Thyroid gland (tissue), 4 donors: ENCODE results near the gene ASIC4. TPM values are rescaled to one million over a fixed set of nuclear protein-coding genes. Genes with fewer than 3 reads are reported as not detected.

Experiments used
- DNase-seq, 2 donors: peaks; one replicate each; pipeline ENCODE4 v3.0.0-alpha.2; 2019
- H3K27ac ChIP-seq, 3 donors: fragments of 200-600 bp; sonication (generic); 1 replicate in 2 of 3; 2 replicates in 1 of 3; pipeline ENCODE4 v1.5.1; 2016 to 2019; ENCODE audit warnings: mild to moderate bottlenecking in 1 of 3, moderate library complexity in 1 of 3
- H3K27me3 ChIP-seq: fragments of 200-600 bp; sonication (generic); one replicate; pipeline ENCODE4 v1.5.1; 2019
- H3K36me3 ChIP-seq, 2 donors: fragments of 200-600 bp; sonication (generic); one replicate each; pipeline ENCODE4 v1.5.1; 2016 to 2019
- H3K4me1 ChIP-seq, 2 donors: fragments of 200-600 bp; sonication (generic); one replicate each; pipeline ENCODE4 v1.5.1; 2017 to 2019
- H3K4me3 ChIP-seq, 3 donors: fragments of 200-600 bp; sonication (generic); replicated peaks in 1 of 3; 1 replicate in 2 of 3; 2 replicates in 1 of 3; pipeline ENCODE4 v1.5.1; 2016; ENCODE audit warnings: mild to moderate bottlenecking in 1 of 3
- H3K9me3 ChIP-seq: fragments of 200-600 bp; sonication (generic); one replicate; pipeline ENCODE4 v1.5.1; 2017
- CTCF ChIP-seq, 6 experiments: fragments of 200-600 bp in 3 of 6; fragments of 450-650 bp in 3 of 6; sonication (generic) in 3 of 6; IDR thresholded peaks; one replicate each; pipeline ENCODE4 v1.5.1; 2016 to 2019; ENCODE audit warnings: antibody characterized with exemption in 6 of 6, mild to moderate bottlenecking in 2 of 6, inconsistent platforms in 1 of 6, moderate library complexity in 1 of 6
- POLR2A ChIP-seq, 2 donors: fragments of 450-650 bp; IDR thresholded peaks; one replicate each; pipeline ENCODE4 v1.6.1; 2017; ENCODE audit warnings: antibody characterized with exemption in 2 of 2, mild to moderate bottlenecking in 2 of 2, moderate library complexity in 1 of 2
- WGBS, 2 donors: methylation state at CpG; one replicate each; pipeline ENCODE4 v1.1.5; 2017; 5-methylcytosine and 5-hydroxymethylcytosine counted together
- intact Hi-C: fragments of 100-400 bp; cut with DNase I; formaldehyde crosslinking; loops from one replicate; pipeline ENCODE4 v1.15.1; 2023
- total RNA-seq, 4 donors: library from RNA; depleted of rRNA; stranded (reverse); fragments of >200 nt; gene quantifications; one replicate each; pipeline ENCODE4 v1.2.3, GENCODE V29; 2016

Gene ASIC4
- total RNA-seq, 4 donors from 2014 or later, result not detected

GRCh38 chr2:219468410-219469185 lies 45.7 kb upstream of the ASIC4 start:
- 88 to 97% methylated on average over 7 to 13 of the region's 23 CpGs for WGBS, 2 donors
- Histone ChIP-seq H3K36me3 (no peaks in the 10 kb centered on the region), H3K27ac (no peak overlapping the region), H3K9me3 (no peaks in the 10 kb centered on the region), H3K4me3 (no peak overlapping the region), H3K27me3 (no peaks in the 10 kb centered on the region), H3K4me1 (no peaks in the 10 kb centered on the region)
- no peak for DNase-seq
- intact Hi-C loops, result no loop called here
- TF ChIP-seq POLR2A (IDR thresholded peaks at IDR 0.05), result no peak
- no peak for TF ChIP-seq CTCF (IDR thresholded peaks at IDR 0.05)

- H3K27ac ChIP-seq, result no peak overlapping the region
- intact Hi-C loops, result no loop called here
Observed at GRCh38 chr2:219469186-219469724, 45.0 kb upstream of the ASIC4 start.

GRCh38 chr2:219470429-219470828 lies 43.9 kb upstream of the ASIC4 start:
- Histone ChIP-seq H3K9me3 (no peaks in the 10 kb centered on the region), H3K27ac (no peak overlapping the region), H3K36me3 (no peaks in the 10 kb centered on the region), H3K4me1 (peaks cover 3 to 10% of the 10 kb centered on the region in 2 donors), H3K27me3 (no peaks in the 10 kb centered on the region), H3K4me3 (no peak overlapping the region)
- no peak for DNase-seq
- 81 to 88% methylated on average over 4 of the region's 4 CpGs for WGBS, 2 donors
- TF ChIP-seq POLR2A (IDR thresholded peaks at IDR 0.05), result no peak
- no peak for TF ChIP-seq CTCF (IDR thresholded peaks at IDR 0.05)
- intact Hi-C loops, result no loop called here

More at GRCh38 chr2:219469186-219469724, 45.0 kb upstream of the ASIC4 start:
- Histone ChIP-seq H3K4me3 (no peak overlapping the region), H3K9me3 (no peaks in the 10 kb centered on the region), H3K4me1 (no peaks in the 10 kb centered on the region), H3K36me3 (no peaks in the 10 kb centered on the region), H3K27me3 (no peaks in the 10 kb centered on the region)
- DNase-seq, result no peak
- TF ChIP-seq CTCF (IDR thresholded peaks at IDR 0.05), result no peak
- TF ChIP-seq POLR2A (IDR thresholded peaks at IDR 0.05), result no peak
- WGBS, 2 donors, result 92 to 96% methylated on average over 15 to 16 of the region's 16 CpGs

GRCh38 chr2:219471476-219472371 lies 42.6 kb upstream of the ASIC4 start:
- Histone ChIP-seq H3K36me3 (no peaks in the 10 kb centered on the region), H3K4me1 (peaks cover 12 to 16% of the 10 kb centered on the region in 2 donors), H3K27me3 (no peaks in the 10 kb centered on the region), H3K9me3 (no peaks in the 10 kb centered on the region), H3K27ac (no peak overlapping the region), H3K4me3 (no peak overlapping the region)
- TF ChIP-seq POLR2A (IDR thresholded peaks at IDR 0.05) (no peak), CTCF (IDR thresholded peaks at IDR 0.05) (no peak)
- 89 to 91% methylated on average over 18 to 20 of the region's 22 CpGs for WGBS, 2 donors
- intact Hi-C loops, result no loop called here
- no peak for DNase-seq
